ENCODE data around the gene CENPP.

The CENPP gene

GRCh38 chr9:92325269-92325990 lies at the start of gene CENPP, which contains the start of gene NOL8:
TSS of gene CENPP (plus strand) at chr9:92325953.
TSS of gene NOL8 (minus strand) at chr9:92325350. CDS start at chr9:92324161, 1,189 bp downstream.
- Histone ChIP-seq H3K9ac (ENCODE audit: low read length) (peak within 1 kb of the TSS; percentile 92), H3K4me1 (ENCODE audit: low read length) (peaks cover 21% of the 10 kb centered on the region), H3K27me3 (ENCODE audit: low read depth, low read length) (no peaks in the 10 kb centered on the region), H3K4me3 (ENCODE audit: low read length) (peak within 1 kb of the TSS; percentile 97), H3K4me2 (ENCODE audit: low read length) (peak within 1 kb of the TSS; percentile 88), H3K36me3 (replicated peaks; ENCODE audit: low read depth, low read length) (peaks cover 15% of the 10 kb centered on the region), H3K79me2 (ENCODE audit: low read length) (peaks cover 72% of the 10 kb centered on the region), H3K27ac (ENCODE audit: low read length) (peak within 1 kb of the TSS; percentile 76), H2AFZ (ENCODE audit: low read depth, low read length) (peak within 1 kb of the TSS; percentile 98), H3K9me3 (ENCODE audit: insufficient read depth, low read length) (no peaks in the 10 kb centered on the region), H4K20me1 (ENCODE audit: insufficient read depth, low read length) (no peaks in the 10 kb centered on the region)
- TF ChIP-seq EZH2phosphoT487 (IDR thresholded peaks at IDR 0.05; ENCODE audit: low read depth) = no peak
- TF ChIP-seq, protein P1, sequence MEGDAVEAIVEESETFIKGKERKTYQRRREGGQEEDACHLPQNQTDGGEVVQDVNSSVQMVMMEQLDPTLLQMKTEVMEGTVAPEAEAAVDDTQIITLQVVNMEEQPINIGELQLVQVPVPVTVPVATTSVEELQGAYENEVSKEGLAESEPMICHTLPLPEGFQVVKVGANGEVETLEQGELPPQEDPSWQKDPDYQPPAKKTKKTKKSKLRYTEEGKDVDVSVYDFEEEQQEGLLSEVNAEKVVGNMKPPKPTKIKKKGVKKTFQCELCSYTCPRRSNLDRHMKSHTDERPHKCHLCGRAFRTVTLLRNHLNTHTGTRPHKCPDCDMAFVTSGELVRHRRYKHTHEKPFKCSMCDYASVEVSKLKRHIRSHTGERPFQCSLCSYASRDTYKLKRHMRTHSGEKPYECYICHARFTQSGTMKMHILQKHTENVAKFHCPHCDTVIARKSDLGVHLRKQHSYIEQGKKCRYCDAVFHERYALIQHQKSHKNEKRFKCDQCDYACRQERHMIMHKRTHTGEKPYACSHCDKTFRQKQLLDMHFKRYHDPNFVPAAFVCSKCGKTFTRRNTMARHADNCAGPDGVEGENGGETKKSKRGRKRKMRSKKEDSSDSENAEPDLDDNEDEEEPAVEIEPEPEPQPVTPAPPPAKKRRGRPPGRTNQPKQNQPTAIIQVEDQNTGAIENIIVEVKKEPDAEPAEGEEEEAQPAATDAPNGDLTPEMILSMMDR (IDR thresholded peaks at IDR 0.05; ENCODE audit: low read depth, low read length) = no peak

DNA sequence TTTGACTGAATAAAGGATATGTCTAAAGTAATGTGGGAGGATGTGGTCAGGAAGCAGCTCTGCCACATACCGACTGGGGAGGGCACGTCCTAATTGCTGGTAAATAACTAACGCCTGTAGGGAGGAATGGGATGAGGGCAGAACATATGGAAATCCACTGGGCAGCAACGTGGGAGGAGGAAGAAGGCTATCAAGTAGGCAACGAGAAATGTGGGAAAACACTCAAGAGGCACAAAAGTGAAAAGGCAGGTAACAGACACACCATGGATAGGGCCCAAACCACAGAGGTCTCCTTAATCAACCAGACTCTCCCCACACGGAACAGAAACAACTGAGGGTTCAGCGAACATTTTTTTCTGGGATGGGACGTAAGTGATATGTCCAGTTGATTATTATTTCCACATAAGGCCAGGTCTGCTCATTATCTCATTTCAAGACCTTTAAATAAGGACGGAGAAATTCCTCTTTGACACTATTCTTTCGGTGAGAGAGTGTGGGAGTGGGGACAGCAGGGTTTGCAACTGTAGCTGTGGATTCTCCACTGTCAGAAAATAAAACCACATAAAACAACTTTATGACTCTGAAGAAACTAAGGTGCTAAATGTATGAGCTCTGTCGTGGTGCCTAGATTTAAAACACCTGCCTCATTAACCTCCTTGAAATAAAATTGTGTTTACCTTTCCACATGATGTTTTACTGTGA lies 49.3 kb upstream of the CENPP start:
- Histone ChIP-seq H2AFZ (ENCODE audit: low read depth, low read length) (no peak overlapping the region), H3K9ac (ENCODE audit: low read length) (no peak overlapping the region), H3K36me3 (replicated peaks; ENCODE audit: low read depth, low read length) (peaks cover 85% of the 10 kb centered on the region), H3K4me3 (ENCODE audit: low read length) (no peak overlapping the region), H3K4me2 (ENCODE audit: low read length) (no peak overlapping the region), H3K79me2 (ENCODE audit: low read length) (peaks cover 4% of the 10 kb centered on the region), H3K4me1 (ENCODE audit: low read length) (peaks cover 10% of the 10 kb centered on the region), H4K20me1 (ENCODE audit: insufficient read depth, low read length) (no peaks in the 10 kb centered on the region), H3K9me3 (ENCODE audit: insufficient read depth, low read length) (no peaks in the 10 kb centered on the region), H3K27ac (ENCODE audit: low read length) (no peak overlapping the region), H3K27me3 (ENCODE audit: low read depth, low read length) (no peaks in the 10 kb centered on the region)
- TF ChIP-seq, protein P1 (IDR thresholded peaks at IDR 0.05; ENCODE audit: low read depth, low read length) = no peak
- no peak for TF ChIP-seq EZH2phosphoT487 (IDR thresholded peaks at IDR 0.05; ENCODE audit: low read depth)

DNA sequence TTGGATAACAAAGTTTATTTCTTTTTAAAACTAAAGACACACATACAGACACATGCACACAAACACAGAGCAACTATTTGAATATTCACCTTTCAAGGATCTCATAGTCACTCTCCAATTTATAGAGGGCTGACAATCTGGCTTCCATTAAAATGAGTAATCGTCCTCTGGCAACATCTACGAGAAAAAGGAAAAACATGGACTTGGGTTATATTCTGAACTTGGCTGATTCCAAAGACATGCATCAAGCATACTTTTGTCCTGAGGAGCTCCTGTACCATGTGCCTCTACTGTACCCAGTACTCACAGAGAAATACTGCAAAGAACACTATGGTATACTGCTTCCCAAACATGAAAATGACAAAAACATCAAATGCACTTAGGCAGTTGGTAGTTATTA lies 47.6 kb upstream of the CENPP start:
- H3K36me3 ChIP-seq (replicated peaks; ENCODE audit: low read depth, low read length) = peaks cover 84% of the 10 kb centered on the region
- H3K79me2 ChIP-seq (ENCODE audit: low read length) = peaks cover 18% of the 10 kb centered on the region
- no peak overlapping the region for H3K4me3 ChIP-seq (ENCODE audit: low read length)
- H4K20me1 ChIP-seq (ENCODE audit: insufficient read depth, low read length) = no peaks in the 10 kb centered on the region
- TF ChIP-seq EZH2phosphoT487 (IDR thresholded peaks at IDR 0.05; ENCODE audit: low read depth) = no peak
- TF ChIP-seq, protein P1 (IDR thresholded peaks at IDR 0.05; ENCODE audit: low read depth, low read length) = no peak
- H3K9me3 ChIP-seq (ENCODE audit: insufficient read depth, low read length) = no peaks in the 10 kb centered on the region
- H3K4me1 ChIP-seq (ENCODE audit: low read length) = peaks cover 10% of the 10 kb centered on the region
- H3K9ac ChIP-seq (ENCODE audit: low read length) = no peak overlapping the region
- no peak overlapping the region for H3K4me2 ChIP-seq (ENCODE audit: low read length)
- no peak overlapping the region for H3K27ac ChIP-seq (ENCODE audit: low read length)
- no peak overlapping the region for H2AFZ ChIP-seq (ENCODE audit: low read depth, low read length)
- H3K27me3 ChIP-seq (ENCODE audit: low read depth, low read length) = no peaks in the 10 kb centered on the region

DNA sequence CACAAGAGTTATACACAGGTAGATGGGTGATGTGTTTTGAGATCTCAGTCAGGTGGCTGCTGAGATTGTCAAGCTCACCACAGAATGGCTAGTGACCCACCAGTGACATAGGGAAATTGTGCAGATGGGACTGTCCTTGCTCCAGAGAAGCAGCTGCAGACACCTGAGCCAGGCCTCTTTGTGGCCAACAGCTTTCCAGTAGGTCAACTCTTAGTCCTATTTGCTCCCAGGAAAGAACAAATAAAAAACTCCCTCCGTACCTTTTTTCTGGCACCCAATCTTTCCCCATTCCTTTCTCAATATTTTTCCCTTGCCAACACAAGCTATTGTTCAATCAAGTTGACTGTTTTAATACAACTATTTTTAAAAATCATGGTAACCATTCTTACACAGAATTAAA lies 46.5 kb upstream of the CENPP start:
- no peak for TF ChIP-seq EZH2phosphoT487 (IDR thresholded peaks at IDR 0.05; ENCODE audit: low read depth)
- TF ChIP-seq, protein P1 (IDR thresholded peaks at IDR 0.05; ENCODE audit: low read depth, low read length) = no peak
- Histone ChIP-seq H3K9me3 (ENCODE audit: insufficient read depth, low read length) (no peaks in the 10 kb centered on the region), H3K4me1 (ENCODE audit: low read length) (peaks cover 10% of the 10 kb centered on the region), H2AFZ (ENCODE audit: low read depth, low read length) (no peak overlapping the region), H3K27ac (ENCODE audit: low read length) (no peak overlapping the region), H3K4me2 (ENCODE audit: low read length) (no peak overlapping the region), H3K36me3 (replicated peaks; ENCODE audit: low read depth, low read length) (peaks cover 76% of the 10 kb centered on the region), H3K9ac (ENCODE audit: low read length) (no peak overlapping the region), H4K20me1 (ENCODE audit: insufficient read depth, low read length) (no peaks in the 10 kb centered on the region), H3K27me3 (ENCODE audit: low read depth, low read length) (no peaks in the 10 kb centered on the region), H3K79me2 (ENCODE audit: low read length) (peaks cover 25% of the 10 kb centered on the region), H3K4me3 (ENCODE audit: low read length) (no peak overlapping the region)
